Peyer's patch (tissue), 4 donors: Measurements from ENCODE around the gene BLOC1S5.

Source experiments
- CTCF ChIP-seq, 6 experiments: fragments of 450-650 bp in 4 of 6; fragments of 200-600 bp in 2 of 6; sonication (generic) in 1 of 6; IDR thresholded peaks; one replicate each; pipeline ENCODE4 v1.5.1; 2017 to 2019; ENCODE audit warnings: antibody characterized with exemption in 6 of 6, mild to moderate bottlenecking in 3 of 6, moderate library complexity in 1 of 6
- POLR2A ChIP-seq, 2 donors: fragments of 450-650 bp; IDR thresholded peaks; one replicate each; pipeline ENCODE4 v1.5.1; 2017; ENCODE audit warnings: antibody characterized with exemption in 2 of 2, mild to moderate bottlenecking in 2 of 2, moderate library complexity in 2 of 2

- no peak for TF ChIP-seq POLR2A (IDR thresholded peaks at IDR 0.05)
- TF ChIP-seq CTCF (IDR thresholded peaks at IDR 0.05), result no peak
These were observed 63.6 kb downstream of the BLOC1S5 start for GRCh38 chr6:8000636-8001035.
